G401 (cell line): ENCODE data around the gene LOXHD1. TPM values are rescaled to one million over a fixed set of nuclear protein-coding genes. Genes with fewer than 3 reads are reported as not detected.

Source experiments
- DNase-seq: peaks from one replicate; pipeline ENCODE4 v3.0.0-alpha.2; 2015; ENCODE audit warnings: low spot score
- in situ Hi-C: cut with HindIII; loops from 2 replicates; pipeline ENCODE4 v1.10.0; 2016; ENCODE audit warnings: low sequenced_read_pairs, mixed read lengths
- total RNA-seq: library from RNA; depleted of rRNA; stranded (reverse); fragments of >200 nt; shearing (Covaris generic); gene quantifications from 2 replicates; pipeline ENCODE4 v1.2.3, GENCODE V29; 2014

Gene LOXHD1
- total RNA-seq, 1 experiment from 2014 or later, result not detected

- DNase-seq, result no peak
- in situ Hi-C loops, result no loop called here
Measured at GRCh38 chr18:46677611-46678010, 20.6 kb upstream of the LOXHD1 start.

GRCh38 chr18:46676182-46676835 is 19.3 kb upstream of the LOXHD1 start:
- DNase-seq, result no peak

GRCh38 chr18:46675112-46675511 is 18.1 kb upstream of the LOXHD1 start:
- in situ Hi-C loops, result no loop called here
- no peak for DNase-seq

More at GRCh38 chr18:46676182-46676835, 19.3 kb upstream of the LOXHD1 start:
- in situ Hi-C loops, result no loop called here

- no peak for DNase-seq
- in situ Hi-C loops, result no loop called here
Measured at GRCh38 chr18:46672062-46672970, 15.3 kb upstream of the LOXHD1 start.

GRCh38 chr18:46668694-46669093 is 11.7 kb upstream of the LOXHD1 start:
- no peak for DNase-seq
- in situ Hi-C loops, result no loop called here

GRCh38 chr18:46668135-46668534 is 11.1 kb upstream of the LOXHD1 start:
- DNase-seq, result peak; percentile 73
- in situ Hi-C loops, result no loop called here

- DNase-seq, result no peak
- in situ Hi-C loops, result no loop called here
Measured at GRCh38 chr18:46663539-46663938, 6.5 kb upstream of the LOXHD1 start.

- peak; percentile 88 for DNase-seq
- in situ Hi-C loops, result no loop called here
Measured at GRCh38 chr18:46660957-46661749, 4.1 kb upstream of the LOXHD1 start.

- in situ Hi-C loops, result no loop called here
Measured at GRCh38 chr18:46659484-46659883, 2.5 kb upstream of the LOXHD1 start.

GRCh38 chr18:46656326-46657114 is 500 bp downstream of the LOXHD1 start:
- in situ Hi-C loops, result no loop called here
- no peak for DNase-seq

More at GRCh38 chr18:46659484-46659883, 2.5 kb upstream of the LOXHD1 start:
- no peak for DNase-seq

GRCh38 chr18:46652372-46652771 is 4.6 kb downstream of the LOXHD1 start:
- DNase-seq, result no peak
- in situ Hi-C loops, result no loop called here

- in situ Hi-C loops, result no loop called here
- DNase-seq, result no peak
Measured at GRCh38 chr18:46650681-46651080, 6.3 kb downstream of the LOXHD1 start.

- in situ Hi-C loops, result no loop called here
- no peak for DNase-seq
Measured at GRCh38 chr18:46649071-46649862, 7.8 kb downstream of the LOXHD1 start.

- in situ Hi-C loops, result no loop called here
Measured at GRCh38 chr18:46646468-46646867, 10.6 kb downstream of the LOXHD1 start.

GRCh38 chr18:46642561-46642960 is 14.5 kb downstream of the LOXHD1 start:
- in situ Hi-C loops, result no loop called here
- no peak for DNase-seq

More at GRCh38 chr18:46646468-46646867, 10.6 kb downstream of the LOXHD1 start:
- no peak for DNase-seq

- DNase-seq, result no peak
- in situ Hi-C loops, result no loop called here
Measured at GRCh38 chr18:46641917-46642316, 15.1 kb downstream of the LOXHD1 start.

- no peak for DNase-seq
- in situ Hi-C loops, result no loop called here
Measured at GRCh38 chr18:46639386-46639785, 17.6 kb downstream of the LOXHD1 start.

- in situ Hi-C loops, result no loop called here
- no peak for DNase-seq
Measured at GRCh38 chr18:46636040-46636630, 20.9 kb downstream of the LOXHD1 start.
